ENCODE results near the gene SLIT3.

The SLIT3 gene

DNA sequence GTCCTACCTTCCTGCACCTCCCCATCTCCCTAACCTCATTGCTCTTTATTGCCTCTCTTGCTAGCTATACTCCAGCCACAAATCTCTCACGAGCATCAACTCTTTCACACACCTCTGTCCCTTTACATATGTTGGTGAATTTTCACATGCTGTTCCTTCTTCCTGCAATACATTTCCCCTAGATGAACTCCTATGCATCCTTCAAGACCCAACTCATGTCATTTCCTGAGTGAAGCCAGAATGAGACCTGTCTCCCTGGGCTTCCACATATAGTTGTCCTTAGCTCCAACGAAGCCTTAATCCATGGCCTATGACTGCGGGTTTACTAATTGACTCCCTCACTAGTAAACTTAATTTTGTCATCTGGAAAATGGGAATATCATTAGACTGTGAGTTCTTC is 424.5 kb downstream of the SLIT3 start:
- Mint-ChIP-seq H3K36me3 (ENCODE audit: low read depth) (no peaks in the 10 kb centered on the region), H3K27me3 (ENCODE audit: low read depth) (peaks cover 17% of the 10 kb centered on the region), H3K27ac (peak overlapping the region in 2 of 3 experiments; percentile 0 to 1), H3K9me3 (no peaks in the 10 kb centered on the region), H3K4me1 (peaks cover 31% of the 10 kb centered on the region), H3K4me3 (no peak overlapping the region)
- TF ChIP-seq, protein P1, sequence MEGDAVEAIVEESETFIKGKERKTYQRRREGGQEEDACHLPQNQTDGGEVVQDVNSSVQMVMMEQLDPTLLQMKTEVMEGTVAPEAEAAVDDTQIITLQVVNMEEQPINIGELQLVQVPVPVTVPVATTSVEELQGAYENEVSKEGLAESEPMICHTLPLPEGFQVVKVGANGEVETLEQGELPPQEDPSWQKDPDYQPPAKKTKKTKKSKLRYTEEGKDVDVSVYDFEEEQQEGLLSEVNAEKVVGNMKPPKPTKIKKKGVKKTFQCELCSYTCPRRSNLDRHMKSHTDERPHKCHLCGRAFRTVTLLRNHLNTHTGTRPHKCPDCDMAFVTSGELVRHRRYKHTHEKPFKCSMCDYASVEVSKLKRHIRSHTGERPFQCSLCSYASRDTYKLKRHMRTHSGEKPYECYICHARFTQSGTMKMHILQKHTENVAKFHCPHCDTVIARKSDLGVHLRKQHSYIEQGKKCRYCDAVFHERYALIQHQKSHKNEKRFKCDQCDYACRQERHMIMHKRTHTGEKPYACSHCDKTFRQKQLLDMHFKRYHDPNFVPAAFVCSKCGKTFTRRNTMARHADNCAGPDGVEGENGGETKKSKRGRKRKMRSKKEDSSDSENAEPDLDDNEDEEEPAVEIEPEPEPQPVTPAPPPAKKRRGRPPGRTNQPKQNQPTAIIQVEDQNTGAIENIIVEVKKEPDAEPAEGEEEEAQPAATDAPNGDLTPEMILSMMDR (IDR thresholded peaks at IDR 0.05; ENCODE audit: unreplicated experiment in 3 of 3): no peak

DNA sequence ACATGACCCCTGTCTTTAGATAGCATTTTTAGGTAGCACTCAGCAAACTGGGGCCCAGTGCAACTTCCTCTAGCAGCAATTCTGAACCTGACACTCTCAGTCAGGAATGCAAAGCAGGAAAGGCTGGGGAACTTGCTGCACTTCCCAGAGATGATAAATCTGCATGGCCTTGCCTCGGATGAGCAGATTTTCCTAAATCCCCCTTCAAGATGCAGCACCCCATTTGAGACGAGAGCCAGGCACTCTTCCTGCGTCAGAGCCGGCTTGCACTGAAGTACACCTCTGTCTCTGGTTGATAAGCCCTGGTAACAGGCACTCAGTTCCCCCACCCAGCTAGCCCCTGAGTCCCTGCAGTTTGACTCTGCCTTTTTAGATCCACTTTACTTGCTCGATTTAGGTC is 425.1 kb downstream of the SLIT3 start:
- Mint-ChIP-seq H3K9me3 (no peaks in the 10 kb centered on the region), H3K27me3 (ENCODE audit: low read depth) (peaks cover 17% of the 10 kb centered on the region), H3K4me3 (no peak overlapping the region), H3K4me1 (peaks cover 35% of the 10 kb centered on the region), H3K27ac (peak overlapping the region in 2 of 3 experiments; percentile 0 to 1), H3K36me3 (ENCODE audit: low read depth) (no peaks in the 10 kb centered on the region)
- TF ChIP-seq, protein P1 (IDR thresholded peaks at IDR 0.05; ENCODE audit: unreplicated experiment in 3 of 3): no peak

DNA sequence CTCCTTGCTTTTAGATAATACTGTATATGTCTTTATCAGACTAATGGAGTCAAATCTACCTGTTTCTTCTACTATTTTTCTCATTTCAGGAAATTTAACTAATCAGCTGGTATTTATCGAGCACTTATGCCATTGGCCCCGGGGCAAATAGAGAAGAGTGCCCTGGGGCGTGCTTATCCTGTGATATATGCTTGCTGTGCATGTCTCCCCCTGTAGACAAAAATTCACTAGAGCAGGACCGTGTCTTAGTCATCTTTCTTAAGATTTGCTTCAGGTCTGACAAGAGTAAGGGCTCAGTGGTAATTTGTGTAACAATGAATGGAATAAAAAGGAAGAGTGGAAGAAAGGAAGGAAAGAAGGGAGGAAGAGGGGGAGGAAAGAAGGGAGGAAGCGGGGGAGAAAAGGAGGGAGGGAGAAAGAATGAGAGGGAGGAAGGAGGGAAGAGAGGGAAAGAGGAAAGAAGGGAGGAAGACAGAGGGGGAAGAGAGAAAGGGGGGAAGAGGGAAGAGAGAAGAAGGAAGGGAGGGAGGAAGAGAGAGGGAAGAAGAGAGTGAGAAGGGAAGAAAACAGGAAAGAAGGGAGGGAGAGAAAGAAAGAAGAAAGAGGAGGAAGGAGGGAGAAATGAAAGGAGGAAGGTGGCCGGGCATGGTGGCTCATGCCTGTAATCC is 426.1 kb downstream of the SLIT3 start:
- peaks cover 29% of the 10 kb centered on the region for H3K4me1 Mint-ChIP-seq

DNA sequence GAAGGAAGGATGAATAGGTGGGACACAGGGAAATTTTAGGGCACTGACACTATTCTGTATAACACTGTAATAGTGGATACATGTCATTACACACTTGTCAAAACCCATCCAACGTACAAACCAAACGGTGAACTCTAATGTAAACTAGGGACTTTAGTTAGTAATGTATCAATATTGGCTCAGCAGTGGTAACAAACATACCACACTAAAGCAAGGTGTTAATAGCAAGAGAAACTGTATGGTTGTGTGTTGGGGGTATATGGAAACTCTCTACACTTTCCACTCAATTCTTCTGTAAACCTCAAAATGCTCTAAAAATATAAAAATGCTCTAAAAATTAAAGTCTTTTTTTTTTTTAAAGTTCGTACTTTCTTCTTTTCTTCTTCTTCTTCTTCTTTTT is 428.7 kb downstream of the SLIT3 start:
- H3K36me3 Mint-ChIP-seq (ENCODE audit: low read depth): no peaks in the 10 kb centered on the region
- TF ChIP-seq, protein P1 (IDR thresholded peaks at IDR 0.05; ENCODE audit: unreplicated experiment in 3 of 3): no peak
- no peak overlapping the region for H3K4me3 Mint-ChIP-seq
- H3K9me3 Mint-ChIP-seq: no peaks in the 10 kb centered on the region
- peaks cover 12% of the 10 kb centered on the region for H3K27me3 Mint-ChIP-seq (ENCODE audit: low read depth)
- H3K27ac Mint-ChIP-seq: no peak overlapping the region
- peaks cover 20% of the 10 kb centered on the region for H3K4me1 Mint-ChIP-seq

More for the DNA sequence above, 426.1 kb downstream of the SLIT3 start:
- TF ChIP-seq, protein P1 (IDR thresholded peaks at IDR 0.05; ENCODE audit: unreplicated experiment in 3 of 3): peak in 2 of 3 experiments; percentile 25 to 41
- peaks cover 18% of the 10 kb centered on the region for H3K27me3 Mint-ChIP-seq (ENCODE audit: low read depth)
- no peak overlapping the region for H3K27ac Mint-ChIP-seq
- no peaks in the 10 kb centered on the region for H3K9me3 Mint-ChIP-seq
- H3K4me3 Mint-ChIP-seq: no peak overlapping the region
- H3K36me3 Mint-ChIP-seq (ENCODE audit: low read depth): no peaks in the 10 kb centered on the region

DNA sequence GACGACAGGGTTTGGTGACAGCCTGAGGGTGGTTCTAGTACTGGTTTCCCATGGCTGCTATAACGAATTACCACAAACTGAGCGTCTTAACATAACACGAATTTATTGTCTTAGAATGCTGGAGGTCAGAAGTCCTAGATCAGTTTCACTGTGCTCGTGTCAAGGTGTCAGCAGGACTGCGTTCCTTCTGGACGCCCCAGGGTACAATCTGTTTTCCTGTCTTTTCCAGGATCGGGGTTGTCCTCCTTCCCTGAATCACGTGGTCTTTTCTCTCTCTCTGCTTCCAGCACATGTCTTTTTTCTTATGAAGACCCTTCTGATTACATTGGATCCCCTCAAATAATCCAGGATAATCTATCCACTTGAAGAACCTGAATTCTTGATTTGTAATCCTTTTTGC is 430.0 kb downstream of the SLIT3 start:
- Mint-ChIP-seq H3K9me3 (no peaks in the 10 kb centered on the region), H3K27ac (no peak overlapping the region)
- TF ChIP-seq, protein P1 (IDR thresholded peaks at IDR 0.05; ENCODE audit: unreplicated experiment in 3 of 3): no peak

DNA sequence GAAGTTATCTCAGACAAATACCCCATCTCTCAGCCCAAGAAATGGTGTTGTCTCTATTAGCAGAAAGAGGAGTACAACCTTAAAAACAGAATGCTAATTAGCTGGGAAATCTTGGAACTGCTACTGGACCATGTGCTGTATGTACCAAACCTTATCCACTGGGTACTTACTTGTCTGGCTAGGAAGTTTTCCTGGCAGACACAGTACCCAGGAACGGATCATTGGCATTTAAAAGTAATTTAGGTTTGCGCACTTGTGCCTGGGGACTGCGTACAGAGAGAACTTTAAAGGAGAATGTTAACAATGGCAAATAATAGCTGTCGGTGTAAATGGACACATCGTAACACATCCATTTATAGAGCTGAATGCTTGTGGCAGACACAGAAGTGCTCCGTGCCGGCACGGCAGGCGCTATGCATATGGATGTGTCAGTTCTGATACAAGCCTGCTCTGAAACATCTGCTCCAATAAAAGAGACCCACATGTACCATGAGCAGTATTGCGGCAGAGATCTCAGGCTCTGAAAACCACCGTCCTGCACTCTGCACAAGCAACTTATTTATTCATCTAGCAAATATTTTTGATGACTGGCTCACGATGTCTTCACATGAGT is 431.2 kb downstream of the SLIT3 start:
- TF ChIP-seq, protein P1 (IDR thresholded peaks at IDR 0.05; ENCODE audit: unreplicated experiment in 3 of 3): no peak
- Mint-ChIP-seq H3K4me3 (no peak overlapping the region), H3K27me3 (ENCODE audit: low read depth) (peaks cover 8% of the 10 kb centered on the region), H3K36me3 (ENCODE audit: low read depth) (no peaks in the 10 kb centered on the region), H3K9me3 (no peaks in the 10 kb centered on the region), H3K27ac (no peak overlapping the region), H3K4me1 (peaks cover 22% of the 10 kb centered on the region)

More for the DNA sequence above, 430.0 kb downstream of the SLIT3 start:
- no peaks in the 10 kb centered on the region for H3K36me3 Mint-ChIP-seq (ENCODE audit: low read depth)
- no peak overlapping the region for H3K4me3 Mint-ChIP-seq
- peaks cover 20% of the 10 kb centered on the region for H3K4me1 Mint-ChIP-seq
- H3K27me3 Mint-ChIP-seq (ENCODE audit: low read depth): peaks cover 10% of the 10 kb centered on the region

All from nephron (organoid).